K562 (cell line): Measurements from ENCODE around the gene LYPD4. TPM values are rescaled to one million over a fixed set of nuclear protein-coding genes. Genes with fewer than 3 reads are reported as not detected.

Experiments used
- ATAC-seq: fragments of 200-7000 bp; cut with Tn5 transposase; 3 replicates; pipeline ENCODE4 v1.9.1; 2020; ENCODE audit warnings: moderate library complexity
- BruUV-seq: library from RNA; stranded (reverse); fragments of 400-500 nt; replicated peaks from 2 replicates; lab custom pipeline; 2021; lab: Mats Ljungman, UMichigan
- CTCF ChIA-PET: fragments of 300-600 bp; formaldehyde crosslinking; extraction: SDS; loops from one replicate; lab custom pipeline; 2021; ENCODE audit warnings: low intra/inter-chr PET ratio; lab: Yijun Ruan, JAX
- POLR2A ChIA-PET: fragments of 300-600, 350-650 bp; sonication (Branson Sonifier 250); formaldehyde crosslinking; extraction: SDS; loops from one replicate; lab custom pipeline; 2021; ENCODE audit warnings: antibody characterized with exemption, inconsistent platforms; lab: Yijun Ruan, JAX
- DNase-seq, 4 experiments: peaks; one replicate each; pipeline versions ENCODE4 v3.0.0 to v3.0.0-alpha.2; 2011 to 2018; ENCODE audit warnings: low spot score in 3 of 4, mixed read lengths in 3 of 4; ENCODE audit errors: extremely low read depth in 1 of 4
- FAIRE-seq: peaks from 2 replicates; lab custom pipeline; 2011; peaks lifted over from hg19 to GRCh38; lab: Jason Lieb, UNC
- H2AFZ ChIP-seq: 2 replicates; pipeline ENCODE4 v1.6.0; 2011; ENCODE audit warnings: low read depth, low read length, control low read depth, inconsistent platforms
- H3K27ac ChIP-seq: fragments of 200-600 bp; 3 replicates; pipeline ENCODE4 v1.8.0; 2011; ENCODE audit warnings: low read depth, mild to moderate bottlenecking, control low read depth, inconsistent platforms, low read length, moderate library complexity, mixed read lengths; ENCODE audit errors: extremely low read depth
- H3K27me3 ChIP-seq, 2 experiments: fragments of 300-600 bp in 1 of 2; 2 replicates in 1 of 2; 3 replicates in 1 of 2; pipeline versions ENCODE4 v1.6.0 to v1.8.0; 2011; ENCODE audit warnings: inconsistent platforms in 2 of 2, low read length in 2 of 2, mild to moderate bottlenecking in 1 of 2, mixed read lengths in 1 of 2, moderate library complexity in 1 of 2; ENCODE audit not compliant: control insufficient read depth in 2 of 2, insufficient read depth in 2 of 2
- H3K36me3 ChIP-seq: fragments of 300-600 bp; 3 replicates; pipeline ENCODE4 v1.8.0; 2011; ENCODE audit warnings: mild to moderate bottlenecking, low read length, inconsistent platforms; ENCODE audit not compliant: control insufficient read depth, insufficient read depth
- H3K4me1 ChIP-seq, 2 experiments: fragments of 200-600 bp in 1 of 2; replicated peaks in 1 of 2; 2 replicates in 1 of 2; 3 replicates in 1 of 2; pipeline versions ENCODE4 v1.5.1 to v1.8.0; 2011; ENCODE audit warnings: inconsistent platforms in 2 of 2, low read length in 2 of 2, mild to moderate bottlenecking in 1 of 2, mixed read lengths in 1 of 2, moderate library complexity in 1 of 2; ENCODE audit not compliant: control insufficient read depth in 2 of 2, insufficient read depth in 2 of 2
- H3K4me2 ChIP-seq: 2 replicates; pipeline ENCODE4 v1.6.1; 2011; ENCODE audit warnings: low read length, control low read depth, inconsistent platforms, mixed read lengths; ENCODE audit not compliant: insufficient read depth
- H3K4me3 ChIP-seq: fragments of 200-600 bp; sonication (generic), shearing (Covaris generic); 2 replicates; pipeline ENCODE4 v1.5.1; 2016; ENCODE audit warnings: control low read depth, inconsistent platforms
- H3K79me2 ChIP-seq: fragments of 200-600 bp; 3 replicates; pipeline ENCODE4 v1.8.0; 2011; ENCODE audit warnings: low read length, inconsistent platforms; ENCODE audit not compliant: control insufficient read depth, insufficient read depth
- H3K9ac ChIP-seq, 2 experiments: 2 replicates each; pipeline versions ENCODE4 v1.6.0 to v1.6.1; 2011; ENCODE audit warnings: low read depth in 2 of 2, low read length in 2 of 2, control low read depth in 1 of 2, inconsistent platforms in 1 of 2, mild to moderate bottlenecking in 1 of 2, mixed read lengths in 1 of 2; ENCODE audit not compliant: insufficient read depth in 1 of 2
- H3K9me1 ChIP-seq: one replicate; pipeline ENCODE4 v1.6.0; 2011; ENCODE audit warnings: inconsistent platforms, mild to moderate bottlenecking, low read length, moderate library complexity; ENCODE audit not compliant: control insufficient read depth, insufficient read depth
- H3K9me3 ChIP-seq: replicated peaks from 2 replicates; pipeline ENCODE4 v1.5.1; 2011; ENCODE audit warnings: low read depth, low read length, inconsistent platforms; ENCODE audit not compliant: control insufficient read depth, insufficient read depth
- H4K20me1 ChIP-seq: replicated peaks from 2 replicates; pipeline ENCODE4 v1.6.1; 2011; ENCODE audit warnings: low read length, inconsistent platforms, mixed read lengths; ENCODE audit not compliant: control insufficient read depth, insufficient read depth
- BCL6 ChIP-seq: fragments of 250-450 bp; sonication (Bioruptor Pico); IDR thresholded peaks from 2 replicates; pipeline ENCODE4 v1.4.0; 2020
- BCOR ChIP-seq: fragments of 450-650 bp; IDR thresholded peaks from 2 replicates; pipeline ENCODE4 v1.6.1; 2016
- BMI1 ChIP-seq: fragments of 150-350 bp; IDR thresholded peaks from 2 replicates; pipeline ENCODE4 v1.6.1; 2014; ENCODE audit warnings: low read length
- CTBP1 ChIP-seq: fragments of 450-650 bp; IDR thresholded peaks from 2 replicates; pipeline ENCODE4 v1.6.1; 2016; ENCODE audit warnings: borderline replicate concordance
- NCOR1 ChIP-seq: fragments of 450-650 bp; IDR thresholded peaks from 2 replicates; pipeline ENCODE4 v1.6.1; 2016; ENCODE audit warnings: mild to moderate bottlenecking, moderate library complexity
- POLR2G ChIP-seq: fragments of 200-400 bp; formaldehyde crosslinking; IDR thresholded peaks from 2 replicates; pipeline ENCODE4 v1.6.1; 2017; ENCODE audit warnings: low read depth, mild to moderate bottlenecking, antibody characterized with exemption, low read length, moderate library complexity
- PURB ChIP-seq: sonication (generic); formaldehyde crosslinking; IDR thresholded peaks from 2 replicates; pipeline ENCODE4 v1.9.0; 2021; ENCODE audit warnings: low read depth, mild to moderate bottlenecking, missing genetic modification reagents
- SRSF9 ChIP-seq: fragments of 200-400 bp; formaldehyde crosslinking; IDR thresholded peaks from 2 replicates; pipeline ENCODE4 v1.6.1; 2017; ENCODE audit warnings: low read depth, low read length, borderline replicate concordance
- SUPT5H ChIP-seq: fragments of 450-650 bp; IDR thresholded peaks from 2 replicates; pipeline ENCODE4 v1.6.1; 2016
- USF2 ChIP-seq: sonication (generic); formaldehyde crosslinking; IDR thresholded peaks from 2 replicates; pipeline ENCODE4 v1.5.0; 2020; ENCODE audit warnings: missing genetic modification reagents
- ZNF561 ChIP-seq: fragments of 450-650 bp; formaldehyde crosslinking; conservative IDR thresholded peaks from 2 replicates; pipeline ENCODE4 v1.4.0; 2020; ENCODE audit warnings: mild to moderate bottlenecking, moderate library complexity
- WGBS: fragments of 100-300 bp; shearing (Covaris generic); methylation state at CpG from one replicate; pipeline ENCODE4 v1.1.6; 2016; ENCODE audit warnings: low coverage, mixed read lengths; ENCODE audit not compliant: insufficient coverage; ENCODE audit errors: missing lambda C conversion rate; 5-methylcytosine and 5-hydroxymethylcytosine counted together
- in situ Hi-C: fragments of 300-500 bp; cut with MboI; formaldehyde crosslinking; loops from 4 replicates; pipeline ENCODE4 v1.15.0; 2018; ENCODE audit warnings: inconsistent platforms, mixed read lengths
- intact Hi-C: fragments of 100-400 bp; cut with micrococcal nuclease; formaldehyde crosslinking; loops from 2 replicates; pipeline ENCODE4 v1.14.2; 2022
- polyA plus RNA-seq, 8 experiments: library from polyadenylated mRNA; depleted of rRNA in 4 of 8; stranded (reverse) in 5 of 8; unstranded in 3 of 8; fragments of >200 nt; fragmentation: Nextera tagmentation in 2 of 8; fragmentation: Illumina TruSeq in 1 of 8; extraction: Ambion mirVana in 2 of 8; extraction: Trizol in 1 of 8; gene quantifications; 2 replicates each; pipeline versions ENCODE4 v1.2.1 to v1.2.3, GENCODE V29; 2011 to 2014; ENCODE audit warnings: inconsistent platforms in 1 of 8, missing spikeins in 1 of 8
- total RNA-seq, 7 experiments: library from RNA; depleted of rRNA in 6 of 7; stranded (reverse); fragments of >200 nt in 6 of 7; fragmentation: Illumina TruSeq in 2 of 7; extraction: Trizol in 2 of 7; gene quantifications; 2 replicates each; pipeline versions ENCODE4 v1.2.1 to v1.2.3, GENCODE V29; 2011 to 2021; ENCODE audit warnings: low replicate concordance in 1 of 7

LYPD4 gene
- total and polyA plus RNA-seq, 9 of the 15 experiments (the other 6 are each of a cell fraction or from before 2014, with no cell fraction given): 0.11 TPM; not detected in 8

- no peaks in the 10 kb centered on the region for H3K9me1 ChIP-seq
- H3K79me2 ChIP-seq: no peaks in the 10 kb centered on the region
- CTCF ChIA-PET: no interaction called here
- H3K9me3 ChIP-seq: no peaks in the 10 kb centered on the region
- H3K27ac ChIP-seq: no peak overlapping the region
- peaks cover 0 to 5% of the 10 kb centered on the region in 2 experiments; a peak in 2 of 5 replicates for H3K4me1 ChIP-seq
- TF ChIP-seq BCOR (no peak), BMI1 (no peak), SRSF9 (no peak), CTBP1 (no peak), SUPT5H (no peak), POLR2G (no peak), BCL6 (CRISPR knock-in tag) (no peak)
- DNase-seq (no peak), FAIRE-seq (no peak), ATAC-seq (no peak)
- H3K36me3 ChIP-seq: no peaks in the 10 kb centered on the region
- H4K20me1 ChIP-seq: no peaks in the 10 kb centered on the region
- peaks cover 14 to 22% of the 10 kb centered on the region in 2 experiments; a peak in 4 of 5 replicates for H3K27me3 ChIP-seq
- POLR2A ChIA-PET: interaction anchor here (0.8 to 2.2 kb wide), 2 partner anchors 9 to 197 kb away, joined by 3 to 15 read pairs; partner anchors contain the start of gene RPS19
- H3K9ac ChIP-seq: 0 out of 4 replicates have a peak overlapping the region, but pooled peaks of 1 of the 2 experiments have one; percentile 18
- no TSS peak for BruUV-seq
- no peak overlapping the region for H3K4me3 ChIP-seq
- H3K4me2 ChIP-seq: no peak overlapping the region
- no peak overlapping the region for H2AFZ ChIP-seq
- in situ Hi-C loops: no loop called here
- intact Hi-C loops: no loop called here
- WGBS: 3% methylated on average over 4 of the region's 4 CpGs
Observed at GRCh38 chr19:41851456-41851855, 7.0 kb upstream of the LYPD4 start.

- Histone ChIP-seq H3K27ac (no peak overlapping the region), H3K36me3 (no peaks in the 10 kb centered on the region), H4K20me1 (no peaks in the 10 kb centered on the region), H3K27me3 (peaks cover 14 to 22% of the 10 kb centered on the region in 2 experiments; a peak in 4 of 5 replicates), H3K9ac (0 out of 4 replicates have a peak overlapping the region, but pooled peaks of 1 of the 2 experiments have one; percentile 8), H3K4me2 (no peak overlapping the region), H3K4me3 (no peak overlapping the region), H2AFZ (no peak overlapping the region), H3K4me1 (peaks cover 0 to 5% of the 10 kb centered on the region in 2 experiments; a peak in 2 of 5 replicates), H3K9me1 (no peaks in the 10 kb centered on the region), H3K79me2 (no peaks in the 10 kb centered on the region), H3K9me3 (no peaks in the 10 kb centered on the region)
- ChIA-PET CTCF (no interaction called here), POLR2A (interaction anchor here (0.5 to 1.5 kb wide), 6 partner anchors 9 to 201 kb away, joined by 3 to 8 read pairs (median 3); partner anchors contain the start of gene RPS19)
- in situ Hi-C loops (no loop called here), intact Hi-C loops (no loop called here)
- 0% methylated on average over 5 of the region's 5 CpGs for WGBS
- no peak for ATAC-seq
- FAIRE-seq: no peak
- no peak for TF ChIP-seq USF2 (CRISPR knock-in tag)
- no peak for TF ChIP-seq NCOR1
- TF ChIP-seq PURB: no peak
- TF ChIP-seq ZNF561: no peak
- no peak for DNase-seq
- no TSS peak for BruUV-seq
Observed at GRCh38 chr19:41850381-41850780, 5.9 kb upstream of the LYPD4 start.
